Measurements from ENCODE around the gene CEP162.
"Not testable (repeated sequence)": the region's sequence is repeated elsewhere in the genome, so short reads cannot be mapped to it uniquely, and the experiment has no call there.

The CEP162 gene

GRCh38 chr6:84243240-84243639, 15.8 kb upstream of the CEP162 start:
- no peak overlapping the region for H3K4me3 Mint-ChIP-seq
- no peaks in the 10 kb centered on the region for H3K36me3 Mint-ChIP-seq (ENCODE audit: low read depth)
- H3K27me3 Mint-ChIP-seq (ENCODE audit: low read depth): no peaks in the 10 kb centered on the region
- no peaks in the 10 kb centered on the region for H3K9me3 Mint-ChIP-seq
- H3K4me1 Mint-ChIP-seq: no peaks in the 10 kb centered on the region
- no peak overlapping the region for H3K27ac Mint-ChIP-seq
- peak in 2 of 3 experiments; percentile 13 to 25 for TF ChIP-seq CTCF (IDR thresholded peaks at IDR 0.05; ENCODE audit: unreplicated experiment in 3 of 3)

GRCh38 chr6:84242265-84242664, 14.8 kb upstream of the CEP162 start:
- H3K4me1 Mint-ChIP-seq: no peaks in the 10 kb centered on the region
- no peak for TF ChIP-seq CTCF (IDR thresholded peaks at IDR 0.05; ENCODE audit: unreplicated experiment in 3 of 3)
- H3K36me3 Mint-ChIP-seq (ENCODE audit: low read depth): no peaks in the 10 kb centered on the region
- H3K9me3 Mint-ChIP-seq: peaks cover 8% of the 10 kb centered on the region
- H3K27me3 Mint-ChIP-seq (ENCODE audit: low read depth): no peaks in the 10 kb centered on the region
- no peak overlapping the region for H3K27ac Mint-ChIP-seq
- no peak overlapping the region for H3K4me3 Mint-ChIP-seq

GRCh38 chr6:84228198-84228543, 728 bp upstream of the CEP162 start:
- H3K4me3 Mint-ChIP-seq: peak overlapping the region; percentile 93 to 98 (median 97)
- H3K9me3 Mint-ChIP-seq: no peaks in the 10 kb centered on the region
- TF ChIP-seq CTCF (IDR thresholded peaks at IDR 0.05; ENCODE audit: unreplicated experiment in 3 of 3): peak in 2 of 3 experiments; percentile 29 to 31
- peaks cover 4% of the 10 kb centered on the region for H3K36me3 Mint-ChIP-seq (ENCODE audit: low read depth)
- peaks cover 9% of the 10 kb centered on the region for H3K4me1 Mint-ChIP-seq
- H3K27ac Mint-ChIP-seq: peak overlapping the region; percentile 77 to 93 (median 91)
- H3K27me3 Mint-ChIP-seq (ENCODE audit: low read depth): peaks cover 12% of the 10 kb centered on the region

GRCh38 chr6:84227044-84227433, 404 bp downstream of the CEP162 start:
- Mint-ChIP-seq H3K9me3 (no peaks in the 10 kb centered on the region), H3K4me3 (peak overlapping the region; percentile 93 to 98 (median 97)), H3K36me3 (ENCODE audit: low read depth) (peaks cover 4% of the 10 kb centered on the region), H3K4me1 (peaks cover 14% of the 10 kb centered on the region), H3K27me3 (ENCODE audit: low read depth) (peaks cover 5% of the 10 kb centered on the region), H3K27ac (peak overlapping the region; percentile 77 to 93 (median 91))
- no peak for TF ChIP-seq CTCF (IDR thresholded peaks at IDR 0.05; ENCODE audit: unreplicated experiment in 3 of 3)

GRCh38 chr6:84224251-84224650, 3.2 kb downstream of the CEP162 start:
- Mint-ChIP-seq H3K9me3 (no peaks in the 10 kb centered on the region), H3K27me3 (ENCODE audit: low read depth) (no peaks in the 10 kb centered on the region), H3K27ac (no peak overlapping the region), H3K36me3 (ENCODE audit: low read depth) (peaks cover 4% of the 10 kb centered on the region), H3K4me3 (peak overlapping the region in 2 of 3 experiments; percentile 33 to 35), H3K4me1 (peaks cover 14% of the 10 kb centered on the region)
- TF ChIP-seq CTCF (IDR thresholded peaks at IDR 0.05; ENCODE audit: unreplicated experiment in 3 of 3): no peak

- not testable (repeated sequence) for H3K4me3 Mint-ChIP-seq; H3K9me3 Mint-ChIP-seq; H3K27me3 Mint-ChIP-seq (ENCODE audit: low read depth); H3K27ac Mint-ChIP-seq; H3K36me3 Mint-ChIP-seq (ENCODE audit: low read depth)
- H3K4me1 Mint-ChIP-seq: peaks cover 14% of the 10 kb centered on the region
Measured at GRCh38 chr6:84223608-84224007, 3.8 kb downstream of the CEP162 start.

Data from nephron (organoid).